T47D (cell line): ENCODE measurements around the gene BACH1.

Source experiments
- DNase-seq, 2 experiments: peaks; one replicate each; pipeline versions ENCODE4 v3.0.0 to v3.0.0-alpha.2; 2011 to 2012; ENCODE audit warnings: low read depth in 1 of 2, low spot score in 1 of 2
- JUND ChIP-seq: IDR thresholded peaks from 2 replicates; pipeline ENCODE4 v1.6.1; 2012; ENCODE audit warnings: low read depth
- in situ Hi-C: cut with HindIII; loops from 2 replicates; pipeline ENCODE4 v1.10.0; 2016; ENCODE audit warnings: low sequenced_read_pairs, low pct_unique_long_range_greater_than_20kb

Gene BACH1

DNA sequence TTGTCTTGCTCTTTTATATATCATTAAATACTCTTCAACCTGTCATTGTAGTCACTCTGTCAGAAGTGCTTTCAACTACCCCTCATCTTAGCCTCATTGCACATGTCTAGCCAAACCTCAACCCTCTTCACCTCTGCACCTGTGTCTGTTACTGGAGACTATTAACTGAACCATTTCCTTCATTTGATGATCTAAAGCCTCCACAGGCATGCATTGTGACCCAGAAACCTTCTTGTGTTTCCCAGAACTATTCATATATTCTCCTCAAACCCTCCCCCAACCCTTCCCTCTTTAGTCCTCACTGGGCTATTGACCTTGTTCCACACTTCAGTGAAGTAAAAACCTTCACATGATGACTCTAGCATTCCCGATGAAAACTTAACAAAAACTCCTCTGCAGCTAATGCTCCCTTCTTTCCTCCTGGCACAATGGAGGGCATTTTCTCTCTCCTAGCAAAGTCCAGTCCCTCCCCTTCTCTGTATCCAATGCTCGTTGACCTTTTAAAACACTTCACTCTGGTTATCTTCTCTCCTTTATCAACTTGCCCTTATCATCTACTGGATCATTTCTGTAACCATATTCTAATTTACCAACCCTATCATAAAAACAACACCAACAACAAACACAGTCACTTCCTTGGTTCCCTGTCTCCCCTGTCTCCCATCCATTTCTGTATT is 86.1 kb downstream of the BACH1 start:
- peak in 1 of 2 experiments; percentile 38 for DNase-seq
- peak; percentile 44; the same call in 1 of the 2 replicates for TF ChIP-seq JUND
- in situ Hi-C loops, result no loop called here

DNA sequence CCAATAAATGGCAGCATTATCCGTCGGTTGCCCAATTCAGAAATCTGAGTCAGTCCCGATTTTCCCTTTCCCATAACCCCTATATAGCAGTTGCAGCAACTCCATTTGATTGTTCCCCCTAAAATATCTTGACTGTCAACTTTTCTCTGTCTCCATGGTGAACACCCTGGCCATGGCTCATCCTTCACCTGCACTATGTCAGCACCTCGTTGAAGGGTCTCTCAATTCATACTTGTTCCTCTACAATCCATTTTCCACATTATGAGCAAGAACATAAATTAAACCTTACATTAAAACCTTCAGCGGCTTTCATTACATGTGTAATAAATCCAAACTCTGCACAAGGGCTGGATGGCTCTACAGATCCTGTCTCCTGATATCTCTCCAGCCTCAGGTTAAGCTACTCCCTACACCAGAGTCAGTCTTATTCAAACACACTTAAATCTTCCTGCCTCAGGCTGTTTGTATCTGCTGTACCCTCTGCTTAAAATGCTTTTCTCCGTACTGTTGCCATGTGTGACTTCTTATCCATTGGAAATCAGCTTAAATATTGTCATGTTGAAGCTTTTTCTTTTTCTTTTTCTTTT is 87.3 kb downstream of the BACH1 start:
- in situ Hi-C loops, result no loop called here
- peak; percentile 96 for TF ChIP-seq JUND
- DNase-seq, result peak in 1 of 2 experiments; percentile 91

DNA sequence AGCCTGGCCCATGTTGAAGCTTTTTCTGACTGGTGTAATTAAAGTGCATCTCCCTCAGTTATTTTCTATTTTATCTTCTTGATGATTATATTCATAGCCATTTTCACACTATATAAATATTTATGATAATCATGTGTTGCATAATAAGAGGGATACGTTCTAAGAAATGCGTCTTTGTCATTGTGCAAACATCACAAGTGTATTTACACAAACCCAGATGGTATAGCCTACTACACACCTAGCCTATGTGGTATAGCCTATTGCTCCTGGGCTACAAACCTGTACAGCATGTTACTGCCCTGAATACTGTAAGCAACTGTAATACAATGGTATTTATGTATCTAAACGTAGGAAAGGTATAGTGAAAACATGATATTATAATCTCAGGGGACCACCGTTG is 88.1 kb downstream of the BACH1 start:
- peak in 1 of 2 experiments; percentile 94 for DNase-seq
- in situ Hi-C loops, result no loop called here
- TF ChIP-seq JUND, result peak; percentile 95

DNA sequence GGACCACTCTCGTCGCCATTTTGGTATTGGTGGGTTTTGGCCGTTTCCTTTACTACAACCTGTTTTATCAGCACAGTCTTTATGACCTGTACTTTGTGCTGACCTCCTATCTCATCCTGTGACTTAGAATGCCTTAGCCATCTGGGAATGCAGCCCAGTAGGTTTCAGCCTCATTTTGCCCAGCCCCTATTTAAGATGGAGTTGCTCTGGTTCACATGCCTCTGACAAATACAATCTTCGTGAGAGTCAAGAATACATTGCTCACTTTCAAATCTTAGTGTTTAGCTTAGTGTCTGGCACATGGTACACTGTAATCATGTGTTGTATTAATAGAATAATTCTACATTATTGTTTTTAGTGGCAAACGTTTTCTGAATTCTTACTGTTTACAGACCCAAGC is 88.9 kb downstream of the BACH1 start:
- DNase-seq, result no peak
- in situ Hi-C loops, result no loop called here
- no peak for TF ChIP-seq JUND

DNA sequence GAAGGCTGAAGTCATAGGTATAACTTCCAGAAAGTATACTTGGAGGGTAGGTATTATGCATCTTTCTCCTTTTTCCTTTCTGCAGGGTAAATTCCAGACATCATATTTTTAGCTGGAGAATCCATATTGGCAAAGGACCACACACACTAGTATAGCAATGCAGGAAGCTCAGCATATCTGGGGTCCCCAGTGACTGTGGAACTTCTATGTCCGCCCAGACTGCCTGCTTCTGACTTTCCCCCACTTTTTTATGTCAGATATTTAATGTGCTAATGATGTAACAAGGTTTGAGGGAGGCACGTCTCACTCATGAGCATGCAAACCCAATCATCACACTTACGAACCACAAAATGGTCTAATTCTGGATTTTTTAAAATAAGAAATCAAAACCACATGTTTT is 90.4 kb downstream of the BACH1 start:
- in situ Hi-C loops, result no loop called here
- DNase-seq, result no peak
- no peak for TF ChIP-seq JUND

DNA sequence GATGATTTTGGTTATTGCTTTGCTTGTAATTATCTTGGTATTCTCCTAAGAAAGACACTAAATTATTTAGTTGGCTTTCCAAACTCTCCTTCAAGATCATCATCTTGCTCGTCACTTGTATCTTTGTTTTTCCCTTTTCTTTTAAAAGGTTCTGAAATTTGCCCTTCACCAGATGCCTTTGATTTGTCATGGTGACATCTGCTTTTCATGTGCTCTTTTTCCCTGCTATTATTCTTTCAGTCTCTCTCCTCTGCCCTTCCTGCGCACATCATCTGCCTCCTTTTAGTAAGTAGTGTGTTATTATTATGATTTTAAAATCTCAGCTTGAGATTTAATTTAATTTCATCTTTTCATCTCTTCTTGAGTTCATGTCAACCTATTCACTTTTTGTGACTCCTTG is 92.1 kb downstream of the BACH1 start:
- in situ Hi-C loops, result no loop called here
- DNase-seq, result no peak
- no peak for TF ChIP-seq JUND

DNA sequence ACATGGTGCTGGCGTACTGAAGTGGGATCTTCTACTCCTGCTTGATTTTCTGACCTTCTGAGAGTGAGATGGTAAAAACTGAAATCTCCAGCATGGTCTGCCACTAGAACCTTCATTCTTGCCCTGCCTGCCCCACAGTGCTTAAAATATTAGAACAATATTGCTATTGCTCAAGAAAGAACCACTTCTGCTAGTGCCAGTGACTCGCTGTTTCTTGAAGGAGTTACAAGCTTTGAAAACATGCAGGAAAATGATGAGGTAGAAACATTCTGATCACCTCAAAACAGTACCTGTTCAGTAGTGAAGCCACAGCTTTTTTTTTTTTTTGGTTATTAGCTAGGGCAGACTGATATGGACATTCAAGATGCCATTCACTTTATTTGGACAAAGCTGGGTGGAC is 95.3 kb downstream of the BACH1 start:
- TF ChIP-seq JUND, result no peak
- in situ Hi-C loops, result no loop called here
- DNase-seq, result no peak
